ENCODE measurements around the gene USP38.

USP38 gene

DNA sequence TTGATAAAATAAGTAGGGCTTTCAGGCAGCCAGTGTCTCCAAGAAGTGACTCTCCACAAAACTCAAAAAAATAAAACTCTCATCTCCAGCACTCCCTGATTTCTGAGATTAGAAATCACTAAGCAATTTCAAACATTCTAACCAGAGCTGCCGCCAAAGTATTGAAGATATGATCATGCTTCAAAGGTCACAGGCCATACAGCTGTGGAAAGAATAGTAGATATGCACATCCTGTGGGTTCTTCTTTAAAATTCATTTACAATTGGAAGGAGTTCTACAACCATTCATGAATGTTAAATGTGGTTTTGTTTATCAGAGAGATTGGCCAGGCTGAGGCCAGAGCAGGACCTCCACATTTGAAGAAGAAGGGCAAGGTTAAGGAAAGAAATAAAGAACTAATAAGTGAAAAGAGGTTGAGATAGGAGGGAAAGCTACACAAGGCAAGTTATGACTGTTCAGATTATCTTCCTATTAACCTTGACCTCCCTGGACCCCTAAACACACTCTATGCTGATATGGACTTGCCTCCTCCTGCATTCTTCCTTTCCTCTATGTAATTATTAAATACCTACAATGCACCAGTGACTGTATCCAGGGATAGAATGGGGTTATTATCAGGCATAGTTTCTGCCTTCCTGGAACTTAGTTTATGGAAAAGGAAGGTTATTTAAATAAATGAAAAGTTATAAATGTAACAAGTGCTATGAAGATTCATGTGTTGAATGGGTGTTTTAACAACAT, 56.4 kb downstream of the USP38 start:
- no peaks in the 10 kb centered on the region for H3K9me3 ChIP-seq
- H3K27ac ChIP-seq, result no peak overlapping the region
- no peaks in the 10 kb centered on the region for H3K36me3 ChIP-seq
- no peak overlapping the region for H3K4me3 ChIP-seq (ENCODE audit: low read depth in 1 of 2, low read length in 1 of 2)
- H3K4me1 ChIP-seq (ENCODE audit: control insufficient read depth in 1 of 2, insufficient read depth in 1 of 2, low read depth in 1 of 2, low read length in 1 of 2), result no peaks in the 10 kb centered on the region
- no peaks in the 10 kb centered on the region for H3K27me3 ChIP-seq
- TF ChIP-seq, protein P1, sequence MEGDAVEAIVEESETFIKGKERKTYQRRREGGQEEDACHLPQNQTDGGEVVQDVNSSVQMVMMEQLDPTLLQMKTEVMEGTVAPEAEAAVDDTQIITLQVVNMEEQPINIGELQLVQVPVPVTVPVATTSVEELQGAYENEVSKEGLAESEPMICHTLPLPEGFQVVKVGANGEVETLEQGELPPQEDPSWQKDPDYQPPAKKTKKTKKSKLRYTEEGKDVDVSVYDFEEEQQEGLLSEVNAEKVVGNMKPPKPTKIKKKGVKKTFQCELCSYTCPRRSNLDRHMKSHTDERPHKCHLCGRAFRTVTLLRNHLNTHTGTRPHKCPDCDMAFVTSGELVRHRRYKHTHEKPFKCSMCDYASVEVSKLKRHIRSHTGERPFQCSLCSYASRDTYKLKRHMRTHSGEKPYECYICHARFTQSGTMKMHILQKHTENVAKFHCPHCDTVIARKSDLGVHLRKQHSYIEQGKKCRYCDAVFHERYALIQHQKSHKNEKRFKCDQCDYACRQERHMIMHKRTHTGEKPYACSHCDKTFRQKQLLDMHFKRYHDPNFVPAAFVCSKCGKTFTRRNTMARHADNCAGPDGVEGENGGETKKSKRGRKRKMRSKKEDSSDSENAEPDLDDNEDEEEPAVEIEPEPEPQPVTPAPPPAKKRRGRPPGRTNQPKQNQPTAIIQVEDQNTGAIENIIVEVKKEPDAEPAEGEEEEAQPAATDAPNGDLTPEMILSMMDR (IDR thresholded peaks at IDR 0.05), result no peak

DNA sequence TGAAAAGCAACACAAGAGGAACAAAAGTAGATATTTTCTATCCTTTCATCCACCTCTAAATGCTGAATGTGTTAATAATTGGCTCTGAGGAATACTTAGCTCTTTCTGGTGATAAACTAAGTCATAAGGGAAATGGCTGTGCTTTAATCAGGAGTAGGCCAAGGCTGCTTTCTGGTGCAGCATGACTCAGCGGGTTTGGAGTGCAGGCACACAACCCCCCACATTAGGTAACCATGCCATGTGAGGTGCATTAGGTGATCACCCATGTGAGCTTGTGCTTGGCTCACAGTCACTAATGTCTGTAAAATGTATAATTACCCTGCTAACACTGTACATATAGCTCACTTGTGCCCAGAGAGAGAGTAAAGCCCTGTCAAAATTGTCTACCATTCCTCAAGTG, 57.2 kb downstream of the USP38 start:
- Histone ChIP-seq H3K27ac (no peak overlapping the region), H3K27me3 (no peaks in the 10 kb centered on the region), H3K36me3 (no peaks in the 10 kb centered on the region), H3K4me1 (ENCODE audit: control insufficient read depth in 1 of 2, insufficient read depth in 1 of 2, low read depth in 1 of 2, low read length in 1 of 2) (no peaks in the 10 kb centered on the region), H3K4me3 (ENCODE audit: low read depth in 1 of 2, low read length in 1 of 2) (no peak overlapping the region), H3K9me3 (no peaks in the 10 kb centered on the region)
- TF ChIP-seq, protein P1 (IDR thresholded peaks at IDR 0.05), result no peak

DNA sequence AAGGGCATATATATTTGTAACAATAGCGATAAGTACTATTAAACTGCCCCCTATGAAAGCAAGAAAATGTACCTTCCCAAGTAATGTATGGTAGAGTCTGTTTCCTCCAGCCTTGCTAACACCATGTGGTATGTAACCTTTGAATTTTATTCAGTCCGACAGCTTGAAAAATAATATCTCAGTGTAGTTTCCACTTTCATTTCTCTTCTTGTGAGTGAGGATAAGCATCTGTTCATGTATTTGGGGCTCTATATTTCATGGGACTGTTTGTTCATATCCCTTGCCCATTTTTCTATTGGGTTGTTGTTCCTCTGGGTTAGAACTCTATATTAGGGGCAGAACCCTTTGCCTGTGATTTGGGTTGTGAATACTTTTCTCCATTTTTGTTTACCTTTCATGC, 58.3 kb downstream of the USP38 start:
- H3K27ac ChIP-seq, result no peak overlapping the region
- H3K4me1 ChIP-seq (ENCODE audit: control insufficient read depth in 1 of 2, insufficient read depth in 1 of 2, low read depth in 1 of 2, low read length in 1 of 2), result no peaks in the 10 kb centered on the region
- no peaks in the 10 kb centered on the region for H3K9me3 ChIP-seq
- no peaks in the 10 kb centered on the region for H3K36me3 ChIP-seq
- no peaks in the 10 kb centered on the region for H3K27me3 ChIP-seq
- TF ChIP-seq, protein P1 (IDR thresholded peaks at IDR 0.05), result no peak
- no peak overlapping the region for H3K4me3 ChIP-seq (ENCODE audit: low read depth in 1 of 2, low read length in 1 of 2)

DNA sequence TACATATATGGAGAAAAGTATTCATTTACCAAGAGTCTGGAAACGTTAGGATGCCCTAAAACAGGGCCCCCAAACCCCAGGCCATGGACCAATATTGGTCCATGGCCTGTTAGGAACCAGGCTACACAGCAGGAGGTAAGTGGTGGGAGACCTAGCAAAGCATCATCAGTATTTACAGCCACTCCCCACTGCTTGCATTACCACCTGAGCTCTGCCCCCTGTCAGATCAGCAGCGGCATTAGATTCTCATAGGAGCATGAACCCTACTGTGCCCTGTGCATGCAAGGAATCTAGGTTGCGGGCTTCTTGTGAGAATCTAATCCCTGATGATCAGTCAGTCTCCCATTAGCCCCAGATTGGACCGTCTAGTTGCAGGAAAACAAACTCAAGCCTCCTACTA, 62.3 kb downstream of the USP38 start:
- TF ChIP-seq, protein P1 (IDR thresholded peaks at IDR 0.05), result no peak
- Histone ChIP-seq H3K4me1 (ENCODE audit: control insufficient read depth in 1 of 2, insufficient read depth in 1 of 2, low read depth in 1 of 2, low read length in 1 of 2) (no peaks in the 10 kb centered on the region), H3K9me3 (no peaks in the 10 kb centered on the region), H3K27me3 (no peaks in the 10 kb centered on the region), H3K36me3 (no peaks in the 10 kb centered on the region), H3K4me3 (ENCODE audit: low read depth in 1 of 2, low read length in 1 of 2) (no peak overlapping the region), H3K27ac (no peak overlapping the region)

DNA sequence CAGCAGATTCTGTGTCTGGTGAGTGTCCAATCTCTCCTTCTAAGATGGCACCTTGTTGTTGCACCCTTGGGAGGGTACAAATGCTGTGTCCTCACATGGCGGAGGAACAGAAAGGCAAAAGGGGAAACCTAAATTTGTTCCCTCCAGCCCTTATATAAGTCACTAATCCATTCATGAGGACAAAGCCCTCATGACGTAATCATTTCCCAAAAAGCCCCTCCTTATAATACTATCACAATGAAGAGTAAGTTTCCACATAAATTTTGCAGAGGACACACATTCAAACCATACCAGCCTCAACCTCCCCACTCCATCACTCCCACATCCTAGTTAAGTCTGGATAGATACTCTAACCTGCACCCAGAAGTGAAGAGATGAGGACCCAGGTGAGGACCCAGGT, 63.1 kb downstream of the USP38 start:
- no peaks in the 10 kb centered on the region for H3K27me3 ChIP-seq
- TF ChIP-seq, protein P1 (IDR thresholded peaks at IDR 0.05), result no peak
- H3K36me3 ChIP-seq, result no peaks in the 10 kb centered on the region
- H3K4me3 ChIP-seq (ENCODE audit: low read depth in 1 of 2, low read length in 1 of 2), result no peak overlapping the region
- H3K9me3 ChIP-seq, result no peaks in the 10 kb centered on the region
- no peak overlapping the region for H3K27ac ChIP-seq
- H3K4me1 ChIP-seq (ENCODE audit: control insufficient read depth in 1 of 2, insufficient read depth in 1 of 2, low read depth in 1 of 2, low read length in 1 of 2), result no peaks in the 10 kb centered on the region
